Activated CD4-positive, alpha-beta memory T cell treated with anti-CD3 and anti-CD28 coated beads, Interleukin-2, amount 10 ng/mL, durations not matched to agents 7 days and 5 days (primary cell): ENCODE measurements around the gene CEP104. TPM values are rescaled to one million over a fixed set of nuclear protein-coding genes. Genes with fewer than 3 reads are reported as not detected.

Source experiments
- CTCF ChIA-PET: fragments of 350-600 bp; sonication (Branson Sonifier 250); formaldehyde crosslinking; loops from one replicate; lab custom pipeline; 2021; ENCODE audit warnings: antibody characterized with exemption, inconsistent platforms; lab: Charles Lee
- POLR2A ChIA-PET: fragments of 350-600 bp; sonication (Branson Sonifier 250); formaldehyde crosslinking; loops from one replicate; lab custom pipeline; 2021; ENCODE audit warnings: antibody characterized with exemption; lab: Charles Lee
- DNase-seq: peaks from one replicate; pipeline ENCODE4 v3.0.0-alpha.2; 2020
- H3K27ac Mint-ChIP-seq: one replicate; pipeline ENCODE4 v1.8.0; 2021; ENCODE audit warnings: mild to moderate bottlenecking, mixed read lengths
- H3K27me3 Mint-ChIP-seq: one replicate; pipeline ENCODE4 v1.8.0; 2021; ENCODE audit warnings: mixed read lengths
- H3K36me3 Mint-ChIP-seq: one replicate; pipeline ENCODE4 v1.8.0; 2021; ENCODE audit warnings: low read depth, mixed read lengths
- H3K4me1 Mint-ChIP-seq: one replicate; pipeline ENCODE4 v1.8.0; 2021; ENCODE audit warnings: mixed read lengths
- H3K4me3 Mint-ChIP-seq: one replicate; pipeline ENCODE4 v1.8.0; 2021; ENCODE audit warnings: mild to moderate bottlenecking, mixed read lengths
- H3K9me3 Mint-ChIP-seq: one replicate; pipeline ENCODE4 v1.8.0; 2021; ENCODE audit warnings: mixed read lengths
- total RNA-seq, 2 experiments: library from RNA; stranded (reverse); gene quantifications; one replicate each; pipeline ENCODE4 v1.2.3, GENCODE V29; 2021

The CEP104 gene
- total RNA-seq, 2 experiments from 2014 or later: 43.0 to 46.0 TPM

- DNase-seq: peak; percentile 93
- ChIA-PET CTCF (interaction anchor here (0.9 to 2.1 kb wide), 7 partner anchors 9 to 281 kb away, joined by 3 to 10 read pairs (median 3); partner anchors contain the start of genes CEP104 and DFFB), POLR2A (interaction anchor here (0.9 to 3.2 kb wide), 8 partner anchors 9 to 107 kb away, joined by 3 to 21 read pairs (median 6); partner anchors contain the start of genes CEP104, DFFB and LRRC47)
- peak within 1 kb of the TSS; percentile 94 for H3K4me3 Mint-ChIP-seq
- no peaks in the 10 kb centered on the region for H3K27me3 Mint-ChIP-seq
- H3K36me3 Mint-ChIP-seq: peaks cover 15% of the 10 kb centered on the region
- H3K4me1 Mint-ChIP-seq: peaks cover 50% of the 10 kb centered on the region
- peaks cover 6% of the 10 kb centered on the region for H3K9me3 Mint-ChIP-seq
- H3K27ac Mint-ChIP-seq: peak within 1 kb of the TSS; percentile 99
Observed at GRCh38 chr1:3900150-3900968, 43.3 kb upstream of the CEP104 start, which contains the start of gene C1orf174. Gene C1orf174, minus strand, starts transcription at chr1:3900272. Its CDS starts 86 bp downstream, at chr1:3900186.

GRCh38 chr1:3899754-3900149 is 42.7 kb upstream of the CEP104 start:
- Mint-ChIP-seq H3K9me3 (peaks cover 6% of the 10 kb centered on the region), H3K4me1 (peaks cover 50% of the 10 kb centered on the region), H3K36me3 (peaks cover 15% of the 10 kb centered on the region), H3K27me3 (no peaks in the 10 kb centered on the region), H3K27ac (peak overlapping the region; percentile 99), H3K4me3 (peak overlapping the region; percentile 94)
- no peak for DNase-seq
- ChIA-PET CTCF (interaction anchor here (0.9 to 2.1 kb wide), 6 partner anchors 9 to 45 kb away, joined by 3 to 10 read pairs (median 4); partner anchors contain the start of genes CEP104 and DFFB), POLR2A (interaction anchor here (0.9 to 3.2 kb wide), 8 partner anchors 9 to 106 kb away, joined by 3 to 21 read pairs (median 6); partner anchors contain the start of genes CEP104, DFFB and LRRC47)

GRCh38 chr1:3898994-3899753 is 42.2 kb upstream of the CEP104 start:
- CTCF ChIA-PET: interaction anchor here (0.9 to 2.1 kb wide), 6 partner anchors 8 to 44 kb away, joined by 3 to 10 read pairs (median 4); partner anchors contain the start of genes CEP104 and DFFB
- no peak for DNase-seq

GRCh38 chr1:3898475-3898735 is 41.4 kb upstream of the CEP104 start:
- H3K27ac Mint-ChIP-seq: no peak overlapping the region
- POLR2A ChIA-PET: no interaction called here

More at GRCh38 chr1:3898994-3899753, 42.2 kb upstream of the CEP104 start:
- POLR2A ChIA-PET: interaction anchor here (0.9 to 3.2 kb wide), 7 partner anchors 8 to 106 kb away, joined by 3 to 21 read pairs (median 6); partner anchors contain the start of genes CEP104, DFFB and LRRC47
- peak overlapping the region; percentile 94 for H3K4me3 Mint-ChIP-seq
- peak overlapping the region; percentile 99 for H3K27ac Mint-ChIP-seq
- no peaks in the 10 kb centered on the region for H3K27me3 Mint-ChIP-seq
- peaks cover 6% of the 10 kb centered on the region for H3K9me3 Mint-ChIP-seq
- peaks cover 50% of the 10 kb centered on the region for H3K4me1 Mint-ChIP-seq
- peaks cover 15% of the 10 kb centered on the region for H3K36me3 Mint-ChIP-seq

GRCh38 chr1:3896396-3897000 is 39.5 kb upstream of the CEP104 start:
- H3K36me3 Mint-ChIP-seq: peaks cover 18% of the 10 kb centered on the region
- H3K4me1 Mint-ChIP-seq: peaks cover 30% of the 10 kb centered on the region
- peaks cover 6% of the 10 kb centered on the region for H3K9me3 Mint-ChIP-seq
- no peaks in the 10 kb centered on the region for H3K27me3 Mint-ChIP-seq
- ChIA-PET CTCF (no interaction called here), POLR2A (no interaction called here)
- no peak overlapping the region for H3K4me3 Mint-ChIP-seq
- no peak for DNase-seq
- H3K27ac Mint-ChIP-seq: no peak overlapping the region

More at GRCh38 chr1:3898475-3898735, 41.4 kb upstream of the CEP104 start:
- H3K9me3 Mint-ChIP-seq: peaks cover 6% of the 10 kb centered on the region
- peaks cover 15% of the 10 kb centered on the region for H3K36me3 Mint-ChIP-seq
- no peaks in the 10 kb centered on the region for H3K27me3 Mint-ChIP-seq
- no peak for DNase-seq
- no peak overlapping the region for H3K4me3 Mint-ChIP-seq
- CTCF ChIA-PET: interaction anchor here (2.1 kb wide), 1 partner anchor 41 kb away, joined by 10 read pairs; the partner anchor contains the start of genes CEP104 and DFFB
- peaks cover 45% of the 10 kb centered on the region for H3K4me1 Mint-ChIP-seq

- Mint-ChIP-seq H3K27ac (no peak overlapping the region), H3K36me3 (peaks cover 19% of the 10 kb centered on the region), H3K4me3 (no peak overlapping the region), H3K9me3 (peaks cover 6% of the 10 kb centered on the region), H3K4me1 (peaks cover 31% of the 10 kb centered on the region), H3K27me3 (no peaks in the 10 kb centered on the region)
- DNase-seq: no peak
- ChIA-PET CTCF (no interaction called here), POLR2A (interaction anchor here (0.8 kb wide), 1 partner anchor 38 kb away, joined by 3 read pairs; no protein-coding TSS in a partner anchor)
Observed at GRCh38 chr1:3895951-3896325, 38.9 kb upstream of the CEP104 start.

- Mint-ChIP-seq H3K36me3 (peaks cover 25% of the 10 kb centered on the region), H3K4me3 (no peak overlapping the region), H3K4me1 (peaks cover 36% of the 10 kb centered on the region), H3K27ac (no peak overlapping the region), H3K9me3 (peaks cover 6% of the 10 kb centered on the region), H3K27me3 (no peaks in the 10 kb centered on the region)
- no peak for DNase-seq
- POLR2A ChIA-PET: interaction anchor here (0.8 kb wide), 1 partner anchor 38 kb away, joined by 3 read pairs; no protein-coding TSS in a partner anchor
- CTCF ChIA-PET: no interaction called here
Observed at GRCh38 chr1:3895279-3895950, 38.4 kb upstream of the CEP104 start.

GRCh38 chr1:3894626-3895278 is 37.7 kb upstream of the CEP104 start:
- POLR2A ChIA-PET: no interaction called here

GRCh38 chr1:3893190-3893589 is 36.2 kb upstream of the CEP104 start:
- Mint-ChIP-seq H3K4me3 (no peak overlapping the region), H3K27ac (no peak overlapping the region), H3K9me3 (peaks cover 6% of the 10 kb centered on the region), H3K4me1 (peaks cover 35% of the 10 kb centered on the region), H3K36me3 (peaks cover 40% of the 10 kb centered on the region), H3K27me3 (no peaks in the 10 kb centered on the region)
- ChIA-PET CTCF (no interaction called here), POLR2A (no interaction called here)
- no peak for DNase-seq

More at GRCh38 chr1:3894626-3895278, 37.7 kb upstream of the CEP104 start:
- no peak for DNase-seq
- H3K4me3 Mint-ChIP-seq: no peak overlapping the region
- no peak overlapping the region for H3K27ac Mint-ChIP-seq
- peaks cover 6% of the 10 kb centered on the region for H3K9me3 Mint-ChIP-seq
- H3K4me1 Mint-ChIP-seq: peaks cover 42% of the 10 kb centered on the region
- H3K27me3 Mint-ChIP-seq: no peaks in the 10 kb centered on the region
- CTCF ChIA-PET: no interaction called here
- peaks cover 31% of the 10 kb centered on the region for H3K36me3 Mint-ChIP-seq

- CTCF ChIA-PET: no interaction called here
- peaks cover 3% of the 10 kb centered on the region for H3K9me3 Mint-ChIP-seq
- peaks cover 33% of the 10 kb centered on the region for H3K4me1 Mint-ChIP-seq
- no peaks in the 10 kb centered on the region for H3K27me3 Mint-ChIP-seq
- DNase-seq: no peak
- H3K4me3 Mint-ChIP-seq: no peak overlapping the region
- H3K27ac Mint-ChIP-seq: no peak overlapping the region
- H3K36me3 Mint-ChIP-seq: peaks cover 41% of the 10 kb centered on the region
- POLR2A ChIA-PET: no interaction called here
Observed at GRCh38 chr1:3892748-3893147, 35.7 kb upstream of the CEP104 start.

GRCh38 chr1:3891329-3891865 is 34.4 kb upstream of the CEP104 start:
- ChIA-PET CTCF (interaction anchor here (0.9 to 3.1 kb wide), 5 partner anchors 9 to 115 kb away, joined by 3 to 17 read pairs (median 3); partner anchors contain the start of genes C1orf174, CEP104 and DFFB), POLR2A (interaction anchor here (0.7 to 2.0 kb wide), 3 partner anchors 8 to 34 kb away, joined by 3 to 12 read pairs (median 7); partner anchors contain the start of genes C1orf174, CEP104 and DFFB)
- H3K27ac Mint-ChIP-seq: peak overlapping the region; percentile 50
- no peak overlapping the region for H3K4me3 Mint-ChIP-seq
- H3K9me3 Mint-ChIP-seq: no peaks in the 10 kb centered on the region
- DNase-seq: no peak
- H3K4me1 Mint-ChIP-seq: peaks cover 25% of the 10 kb centered on the region
- peaks cover 36% of the 10 kb centered on the region for H3K36me3 Mint-ChIP-seq
- H3K27me3 Mint-ChIP-seq: no peaks in the 10 kb centered on the region
